Muscle layer of duodenum (tissue), 2 donors: ENCODE results near the gene RAP1GAP.
"Not testable (repeated sequence)": the region's sequence is repeated elsewhere in the genome, so short reads cannot be mapped to it uniquely, and the experiment has no call there.

Source experiments
- H3K27ac ChIP-seq: one replicate; pipeline ENCODE4 v1.7.0; 2013; ENCODE audit warnings: mild to moderate bottlenecking, low read length
- H3K27me3 ChIP-seq: one replicate; pipeline ENCODE4 v1.7.0; 2013; ENCODE audit warnings: low read depth, mild to moderate bottlenecking, control low read depth, low read length
- H3K36me3 ChIP-seq, 2 donors: one replicate each; pipeline ENCODE4 v1.7.0; 2013; ENCODE audit warnings: low read length in 2 of 2, control low read depth in 1 of 2, mild to moderate bottlenecking in 1 of 2; ENCODE audit not compliant: insufficient read depth in 2 of 2, control insufficient read depth in 1 of 2
- H3K4me1 ChIP-seq, 2 donors: one replicate each; pipeline ENCODE4 v1.7.0; 2013; ENCODE audit warnings: low read length in 2 of 2, mild to moderate bottlenecking in 2 of 2, control low read depth in 1 of 2, moderate library complexity in 1 of 2; ENCODE audit not compliant: insufficient read depth in 2 of 2, control insufficient read depth in 1 of 2
- H3K4me3 ChIP-seq, 2 donors: one replicate each; pipeline ENCODE4 v1.7.0; 2013; ENCODE audit warnings: low read length in 2 of 2, low read depth in 1 of 2, mild to moderate bottlenecking in 1 of 2
- H3K9me3 ChIP-seq, 2 donors: one replicate each; pipeline ENCODE4 v1.7.0; 2013; ENCODE audit warnings: low read length in 2 of 2, control low read depth in 1 of 2, mild to moderate bottlenecking in 1 of 2; ENCODE audit not compliant: control insufficient read depth in 1 of 2
- donor health status: healthy.

Gene RAP1GAP

GRCh38 chr1:21640653-21641052, 28.5 kb downstream of the RAP1GAP start:
- Histone ChIP-seq H3K27me3 (peaks cover 6% of the 10 kb centered on the region), H3K36me3 (no peaks in the 10 kb centered on the region), H3K4me1 (no peaks in the 10 kb centered on the region), H3K4me3 (no peak overlapping the region), H3K9me3 (no peaks in the 10 kb centered on the region), H3K27ac (no peak overlapping the region)

GRCh38 chr1:21639594-21640041, 29.5 kb downstream of the RAP1GAP start:
- Histone ChIP-seq H3K27ac (no peak overlapping the region), H3K9me3 (no peaks in the 10 kb centered on the region), H3K4me1 (no peaks in the 10 kb centered on the region), H3K4me3 (no peak overlapping the region), H3K27me3 (peaks cover 6% of the 10 kb centered on the region), H3K36me3 (no peaks in the 10 kb centered on the region)

GRCh38 chr1:21638531-21639341, 30.4 kb downstream of the RAP1GAP start:
- no peaks in the 10 kb centered on the region for H3K36me3 ChIP-seq
- no peak overlapping the region for H3K4me3 ChIP-seq
- peaks cover 6% of the 10 kb centered on the region for H3K27me3 ChIP-seq
- H3K9me3 ChIP-seq = no peaks in the 10 kb centered on the region
- no peaks in the 10 kb centered on the region for H3K4me1 ChIP-seq
- no peak overlapping the region for H3K27ac ChIP-seq

GRCh38 chr1:21637514-21637913, 31.6 kb downstream of the RAP1GAP start:
- H3K4me3 ChIP-seq = no peak overlapping the region
- H3K27me3 ChIP-seq = peaks cover 6% of the 10 kb centered on the region
- no peaks in the 10 kb centered on the region for H3K9me3 ChIP-seq
- H3K36me3 ChIP-seq = no peaks in the 10 kb centered on the region
- no peaks in the 10 kb centered on the region for H3K4me1 ChIP-seq
- H3K27ac ChIP-seq = no peak overlapping the region

GRCh38 chr1:21636029-21636428, 33.1 kb downstream of the RAP1GAP start:
- Histone ChIP-seq H3K4me3 (no peak overlapping the region), H3K4me1 (no peaks in the 10 kb centered on the region), H3K9me3 (no peaks in the 10 kb centered on the region), H3K36me3 (no peaks in the 10 kb centered on the region), H3K27ac (no peak overlapping the region), H3K27me3 (no peaks in the 10 kb centered on the region)

GRCh38 chr1:21634806-21635535, 34.2 kb downstream of the RAP1GAP start:
- Histone ChIP-seq H3K27ac (no peak overlapping the region), H3K4me1 (no peaks in the 10 kb centered on the region), H3K4me3 (no peak overlapping the region), H3K36me3 (no peaks in the 10 kb centered on the region), H3K27me3 (no peaks in the 10 kb centered on the region), H3K9me3 (no peaks in the 10 kb centered on the region)

- Histone ChIP-seq H3K27ac (no peak overlapping the region), H3K27me3 (no peaks in the 10 kb centered on the region), H3K9me3 (no peaks in the 10 kb centered on the region), H3K4me3 (no peak overlapping the region), H3K4me1 (no peaks in the 10 kb centered on the region), H3K36me3 (no peaks in the 10 kb centered on the region)
Measured at GRCh38 chr1:21633992-21634805, 35.0 kb downstream of the RAP1GAP start.

GRCh38 chr1:21633141-21633755, 35.9 kb downstream of the RAP1GAP start:
- H3K27me3 ChIP-seq = no peaks in the 10 kb centered on the region
- H3K4me1 ChIP-seq = no peaks in the 10 kb centered on the region
- no peaks in the 10 kb centered on the region for H3K9me3 ChIP-seq
- no peaks in the 10 kb centered on the region for H3K36me3 ChIP-seq
- H3K27ac ChIP-seq = no peak overlapping the region
- no peak overlapping the region for H3K4me3 ChIP-seq

GRCh38 chr1:21631944-21632887, 36.9 kb downstream of the RAP1GAP start:
- no peaks in the 10 kb centered on the region for H3K27me3 ChIP-seq
- no peak overlapping the region for H3K4me3 ChIP-seq
- no peak overlapping the region for H3K27ac ChIP-seq
- no peaks in the 10 kb centered on the region for H3K9me3 ChIP-seq
- no peaks in the 10 kb centered on the region for H3K36me3 ChIP-seq
- no peaks in the 10 kb centered on the region for H3K4me1 ChIP-seq

GRCh38 chr1:21631590-21631943, 37.6 kb downstream of the RAP1GAP start:
- not testable (repeated sequence) for H3K9me3 ChIP-seq, H3K4me3 ChIP-seq, H3K4me1 ChIP-seq, H3K27me3 ChIP-seq, H3K27ac ChIP-seq, H3K36me3 ChIP-seq
